Smooth muscle cell (in vitro differentiated cells): ENCODE results near the gene NIP7. TPM values are rescaled to one million over a fixed set of nuclear protein-coding genes. Genes with fewer than 3 reads are reported as not detected.

Experiments used
- DNase-seq: peaks from one replicate; lab custom pipeline; 2025; ENCODE audit not compliant: unreplicated experiment; lab: John Stamatoyannopoulos, UW
- H2AFZ ChIP-seq: fragments of 200-600 bp; sonication (generic); 2 replicates; pipeline ENCODE4 v1.6.0; 2016; ENCODE audit warnings: antibody characterized with exemption, low read depth, mild to moderate bottlenecking
- H3F3A ChIP-seq: fragments of 200-600 bp; sonication (generic); 2 replicates; pipeline ENCODE4 v1.6.0; 2017; ENCODE audit warnings: antibody characterized with exemption, low read depth
- H3K27ac ChIP-seq: fragments of 200-600 bp; sonication (generic); 2 replicates; pipeline ENCODE4 v1.5.1; 2016; ENCODE audit warnings: low read depth, mild to moderate bottlenecking
- H3K27me3 ChIP-seq: fragments of 200-600 bp; sonication (generic); 2 replicates; pipeline ENCODE4 v1.6.1; 2016; ENCODE audit warnings: low read depth, mild to moderate bottlenecking
- H3K36me3 ChIP-seq: fragments of 200-600 bp; sonication (generic); 2 replicates; pipeline ENCODE4 v1.5.1; 2016; ENCODE audit warnings: low read depth
- H3K4me1 ChIP-seq: fragments of 200-600 bp; sonication (generic); 2 replicates; pipeline ENCODE4 v1.5.1; 2016; ENCODE audit warnings: low read depth
- H3K4me2 ChIP-seq: fragments of 200-600 bp; sonication (generic); 2 replicates; pipeline ENCODE4 v1.6.0; 2016; ENCODE audit warnings: mild to moderate bottlenecking
- H3K4me3 ChIP-seq: fragments of 200-600 bp; sonication (generic); 2 replicates; pipeline ENCODE4 v1.5.1; 2016; ENCODE audit warnings: mild to moderate bottlenecking
- H3K79me2 ChIP-seq: fragments of 200-600 bp; sonication (generic); 2 replicates; pipeline ENCODE4 v1.6.0; 2016; ENCODE audit warnings: low read depth, mild to moderate bottlenecking
- H3K9ac ChIP-seq: fragments of 200-600 bp; sonication (generic); 2 replicates; pipeline ENCODE4 v1.6.0; 2016; ENCODE audit warnings: low read depth
- H3K9me3 ChIP-seq: fragments of 200-600 bp; sonication (generic); replicated peaks from 2 replicates; pipeline ENCODE4 v1.5.1; 2016; ENCODE audit warnings: low read depth
- H4K20me1 ChIP-seq: fragments of 200-600 bp; sonication (generic); 2 replicates; pipeline ENCODE4 v1.6.0; 2016; ENCODE audit warnings: low read depth
- WGBS: methylation state at CpG from one replicate; pipeline ENCODE4 v1.1.7; 2016; ENCODE audit warnings: low lambda C conversion rate; 5-methylcytosine and 5-hydroxymethylcytosine counted together
- polyA plus RNA-seq: library from polyadenylated mRNA; unstranded; fragments of >200 nt; fragmentation: Nextera tagmentation; extraction: Ambion mirVana; gene quantifications from 2 replicates; pipeline ENCODE4 v1.2.1, GENCODE V29; 2016
- total RNA-seq: library from RNA; depleted of rRNA; stranded (reverse); fragments of >200 nt; gene quantifications from 2 replicates; pipeline ENCODE4 v1.2.3, GENCODE V29; 2014
- TF ChIP-seq, protein P1 (sequence below): fragments of 200-600 bp; sonication (generic); IDR thresholded peaks from 2 replicates; pipeline ENCODE4 v1.5.1; 2017; ENCODE audit warnings: borderline replicate concordance, mild to moderate bottlenecking, antibody characterized with exemption; ENCODE audit not compliant: insufficient read depth, poor library complexity, severe bottlenecking

The NIP7 gene
- total and polyA plus RNA-seq, 2 experiments from 2014 or later: 17.0 to 20.3 TPM

DNA sequence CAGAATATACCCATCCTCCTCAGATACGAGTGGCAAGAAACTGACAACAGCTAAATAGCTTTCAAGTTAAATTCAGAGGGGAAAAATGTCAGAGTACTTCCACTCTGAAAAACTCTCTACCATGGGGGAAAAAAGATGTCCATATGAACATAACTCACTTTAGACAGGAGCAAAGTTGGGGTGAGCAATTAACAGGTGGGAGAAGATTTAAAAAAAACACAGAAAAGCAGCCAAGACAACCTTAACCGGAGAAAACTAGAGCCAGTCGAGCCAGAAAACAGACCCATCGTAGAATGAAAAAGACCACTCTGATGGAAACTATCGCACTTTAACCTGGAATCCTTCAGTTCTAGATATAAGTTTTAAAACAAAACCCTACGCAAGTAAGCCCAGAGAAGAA is 45.4 kb downstream of the NIP7 start:
- WGBS: 19% methylated on average over 6 of the region's 6 CpGs
- H3K4me1 ChIP-seq: peaks cover 9% of the 10 kb centered on the region
- peak overlapping the region; percentile 72 for H2AFZ ChIP-seq
- H3K79me2 ChIP-seq: peaks cover 50% of the 10 kb centered on the region
- H3K4me3 ChIP-seq: peak overlapping the region; percentile 87
- H3F3A ChIP-seq: no peaks in the 10 kb centered on the region
- H4K20me1 ChIP-seq: peaks cover 5% of the 10 kb centered on the region
- H3K27ac ChIP-seq: peak overlapping the region; percentile 70
- H3K9ac ChIP-seq: peak overlapping the region; percentile 91
- H3K9me3 ChIP-seq: no peaks in the 10 kb centered on the region
- TF ChIP-seq, protein P1, sequence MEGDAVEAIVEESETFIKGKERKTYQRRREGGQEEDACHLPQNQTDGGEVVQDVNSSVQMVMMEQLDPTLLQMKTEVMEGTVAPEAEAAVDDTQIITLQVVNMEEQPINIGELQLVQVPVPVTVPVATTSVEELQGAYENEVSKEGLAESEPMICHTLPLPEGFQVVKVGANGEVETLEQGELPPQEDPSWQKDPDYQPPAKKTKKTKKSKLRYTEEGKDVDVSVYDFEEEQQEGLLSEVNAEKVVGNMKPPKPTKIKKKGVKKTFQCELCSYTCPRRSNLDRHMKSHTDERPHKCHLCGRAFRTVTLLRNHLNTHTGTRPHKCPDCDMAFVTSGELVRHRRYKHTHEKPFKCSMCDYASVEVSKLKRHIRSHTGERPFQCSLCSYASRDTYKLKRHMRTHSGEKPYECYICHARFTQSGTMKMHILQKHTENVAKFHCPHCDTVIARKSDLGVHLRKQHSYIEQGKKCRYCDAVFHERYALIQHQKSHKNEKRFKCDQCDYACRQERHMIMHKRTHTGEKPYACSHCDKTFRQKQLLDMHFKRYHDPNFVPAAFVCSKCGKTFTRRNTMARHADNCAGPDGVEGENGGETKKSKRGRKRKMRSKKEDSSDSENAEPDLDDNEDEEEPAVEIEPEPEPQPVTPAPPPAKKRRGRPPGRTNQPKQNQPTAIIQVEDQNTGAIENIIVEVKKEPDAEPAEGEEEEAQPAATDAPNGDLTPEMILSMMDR: no peak
- peak overlapping the region; percentile 91 for H3K4me2 ChIP-seq
- H3K27me3 ChIP-seq: no peaks in the 10 kb centered on the region
- no peak for DNase-seq
- H3K36me3 ChIP-seq: peaks cover 21% of the 10 kb centered on the region

DNA sequence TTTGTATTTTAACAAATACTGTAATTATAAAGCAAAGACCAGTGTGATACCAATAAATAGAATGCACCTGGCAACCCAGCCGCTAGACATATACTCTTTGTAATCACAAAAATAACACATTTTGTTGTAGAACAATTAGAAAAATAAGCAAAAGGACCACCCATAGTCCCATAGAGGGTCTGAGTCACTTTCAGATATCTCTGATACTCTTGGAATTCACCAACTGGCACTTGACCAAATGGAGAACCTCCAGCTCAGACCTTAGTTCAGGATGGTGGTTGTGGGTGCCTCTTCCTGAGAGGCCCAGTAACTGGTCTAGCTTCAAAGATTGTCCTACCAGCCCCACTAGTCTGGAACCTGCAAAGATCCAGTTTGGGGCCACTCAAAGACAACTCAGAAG is 47.0 kb downstream of the NIP7 start:
- no peaks in the 10 kb centered on the region for H3K27me3 ChIP-seq
- no peak overlapping the region for H3K27ac ChIP-seq
- peak overlapping the region; percentile 89 for H2AFZ ChIP-seq
- peak overlapping the region; percentile 91 for H3K4me2 ChIP-seq
- no peak for DNase-seq
- peaks cover 9% of the 10 kb centered on the region for H3K4me1 ChIP-seq
- H3K79me2 ChIP-seq: peaks cover 46% of the 10 kb centered on the region
- peak overlapping the region; percentile 87 for H3K4me3 ChIP-seq
- peaks cover 16% of the 10 kb centered on the region for H3K36me3 ChIP-seq
- H3K9me3 ChIP-seq: no peaks in the 10 kb centered on the region
- no peaks in the 10 kb centered on the region for H4K20me1 ChIP-seq
- TF ChIP-seq, protein P1: no peak
- 91% methylated on average over 1 of the region's 1 CpG for WGBS
- no peak overlapping the region for H3K9ac ChIP-seq
- H3F3A ChIP-seq: no peaks in the 10 kb centered on the region

Other genes starting within 250 kb of the NIP7 start
- gene HAS3, start 234.1 kb upstream of the NIP7 start, total RNA-seq: 1.2 and 2.7 TPM in 2 replicates
- 0.39 and 1.1 TPM in 2 replicates for gene HAS3, start 234.1 kb upstream of the NIP7 start, polyA plus RNA-seq
- gene CHTF8, start 207.2 kb upstream of the NIP7 start, total RNA-seq: 74.2 and 77.7 TPM in 2 replicates
- 70.8 and 83.8 TPM in 2 replicates for gene CHTF8, start 207.2 kb upstream of the NIP7 start, polyA plus RNA-seq
- gene UTP4, start 207.1 kb upstream of the NIP7 start, total RNA-seq: 13.8 and 20.4 TPM in 2 replicates
- gene UTP4, start 207.1 kb upstream of the NIP7 start, polyA plus RNA-seq: 29.0 and 32.8 TPM in 2 replicates
- 11.0 and 25.9 TPM in 2 replicates for gene SNTB2, start 152.6 kb upstream of the NIP7 start, total RNA-seq
- 17.1 and 19.2 TPM in 2 replicates for gene SNTB2, start 152.6 kb upstream of the NIP7 start, polyA plus RNA-seq
- gene VPS4A, start 28.4 kb upstream of the NIP7 start, total RNA-seq: 18.7 and 21.5 TPM in 2 replicates
- 39.9 and 48.1 TPM in 2 replicates for gene VPS4A, start 28.4 kb upstream of the NIP7 start, polyA plus RNA-seq
- gene PDF, start 9.2 kb upstream of the NIP7 start, total RNA-seq: 4.0 and 4.4 TPM in 2 replicates
- gene PDF, start 9.2 kb upstream of the NIP7 start, polyA plus RNA-seq: 5.4 and 12.2 TPM in 2 replicates
- 33.5 and 35.6 TPM in 2 replicates for gene COG8, start 208 bp upstream of the NIP7 start, total RNA-seq
- gene COG8, start 208 bp upstream of the NIP7 start, polyA plus RNA-seq: 26.6 and 37.2 TPM in 2 replicates
- 0.27 TPM in 1 of 2 replicates, not detected in the other for gene TMED6, start 12.0 kb downstream of the NIP7 start, total RNA-seq
- gene TMED6, start 12.0 kb downstream of the NIP7 start, polyA plus RNA-seq: 0.23 and 1.3 TPM in 2 replicates
- gene TERF2, start 46.2 kb downstream of the NIP7 start, total RNA-seq: 13.5 and 17.8 TPM in 2 replicates
- 23.7 and 24.0 TPM in 2 replicates for gene TERF2, start 46.2 kb downstream of the NIP7 start, polyA plus RNA-seq
- 47.4 and 64.0 TPM in 2 replicates for gene CYB5B, start 84.8 kb downstream of the NIP7 start, total RNA-seq
- 94.0 and 99.8 TPM in 2 replicates for gene CYB5B, start 84.8 kb downstream of the NIP7 start, polyA plus RNA-seq
- gene NFAT5, start 226.2 kb downstream of the NIP7 start, total RNA-seq: 33.5 and 44.3 TPM in 2 replicates
- 4.2 and 10.0 TPM in 2 replicates for gene NFAT5, start 226.2 kb downstream of the NIP7 start, polyA plus RNA-seq